ENCODE measurements around the gene SLC25A47. TPM values are rescaled to one million over a fixed set of nuclear protein-coding genes. Genes with fewer than 3 reads are reported as not detected.

The SLC25A47 gene
- total RNA-seq, 1 experiment from 2014 or later: not detected

DNA sequence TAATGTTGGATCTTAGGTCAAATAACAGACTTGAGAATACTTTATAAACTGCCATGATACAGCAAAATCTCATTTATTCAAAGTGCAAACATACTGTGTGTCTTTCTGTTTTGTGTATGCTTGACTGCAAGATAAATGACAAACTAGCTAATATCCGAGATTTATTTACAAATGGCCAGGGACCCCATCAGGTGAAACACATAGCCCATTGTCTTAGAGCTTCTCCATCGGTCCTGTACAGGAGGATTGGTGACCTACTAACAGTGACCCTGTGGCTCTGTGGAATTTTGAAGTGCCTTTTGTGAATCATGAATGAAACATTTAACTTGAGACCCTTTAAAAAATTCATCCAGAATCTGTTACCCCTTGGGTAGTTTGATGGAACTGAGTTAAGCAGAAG lies 44.0 kb upstream of the SLC25A47 start:
- intact Hi-C loops (cut with micrococcal nuclease): no loop called here
- H3K9me3 Mint-ChIP-seq (ENCODE audit: unreplicated experiment): no peaks in the 10 kb centered on the region
- no TSS peak for BruUV-seq (replicated peaks)
- no peak for DNase-seq (ENCODE audit: unreplicated experiment)
- peaks cover 39% of the 10 kb centered on the region for H3K36me3 Mint-ChIP-seq (ENCODE audit: insufficient read depth, unreplicated experiment)
- ChIA-PET POLR2A (interaction anchor here (0.7 to 0.9 kb wide), 3 partner anchors 22 to 99 kb away, joined by 3 read pairs; no protein-coding TSS in a partner anchor), CTCF (interaction anchor here (0.6 to 1.8 kb wide), 4 partner anchors 21 to 106 kb away, joined by 3 to 6 read pairs (median 4); no protein-coding TSS in a partner anchor)
- H3K4me3 Mint-ChIP-seq (ENCODE audit: unreplicated experiment): no peak overlapping the region
- peaks cover 29% of the 10 kb centered on the region for H3K4me1 Mint-ChIP-seq (ENCODE audit: insufficient read depth, unreplicated experiment)
- no peak overlapping the region for H3K27ac Mint-ChIP-seq (ENCODE audit: low read depth, unreplicated experiment)
- no peaks in the 10 kb centered on the region for H3K27me3 Mint-ChIP-seq (ENCODE audit: insufficient read depth, unreplicated experiment)
- TF ChIP-seq, protein P1, sequence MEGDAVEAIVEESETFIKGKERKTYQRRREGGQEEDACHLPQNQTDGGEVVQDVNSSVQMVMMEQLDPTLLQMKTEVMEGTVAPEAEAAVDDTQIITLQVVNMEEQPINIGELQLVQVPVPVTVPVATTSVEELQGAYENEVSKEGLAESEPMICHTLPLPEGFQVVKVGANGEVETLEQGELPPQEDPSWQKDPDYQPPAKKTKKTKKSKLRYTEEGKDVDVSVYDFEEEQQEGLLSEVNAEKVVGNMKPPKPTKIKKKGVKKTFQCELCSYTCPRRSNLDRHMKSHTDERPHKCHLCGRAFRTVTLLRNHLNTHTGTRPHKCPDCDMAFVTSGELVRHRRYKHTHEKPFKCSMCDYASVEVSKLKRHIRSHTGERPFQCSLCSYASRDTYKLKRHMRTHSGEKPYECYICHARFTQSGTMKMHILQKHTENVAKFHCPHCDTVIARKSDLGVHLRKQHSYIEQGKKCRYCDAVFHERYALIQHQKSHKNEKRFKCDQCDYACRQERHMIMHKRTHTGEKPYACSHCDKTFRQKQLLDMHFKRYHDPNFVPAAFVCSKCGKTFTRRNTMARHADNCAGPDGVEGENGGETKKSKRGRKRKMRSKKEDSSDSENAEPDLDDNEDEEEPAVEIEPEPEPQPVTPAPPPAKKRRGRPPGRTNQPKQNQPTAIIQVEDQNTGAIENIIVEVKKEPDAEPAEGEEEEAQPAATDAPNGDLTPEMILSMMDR (IDR thresholded peaks at IDR 0.05; ENCODE audit: unreplicated experiment): no peak

DNA sequence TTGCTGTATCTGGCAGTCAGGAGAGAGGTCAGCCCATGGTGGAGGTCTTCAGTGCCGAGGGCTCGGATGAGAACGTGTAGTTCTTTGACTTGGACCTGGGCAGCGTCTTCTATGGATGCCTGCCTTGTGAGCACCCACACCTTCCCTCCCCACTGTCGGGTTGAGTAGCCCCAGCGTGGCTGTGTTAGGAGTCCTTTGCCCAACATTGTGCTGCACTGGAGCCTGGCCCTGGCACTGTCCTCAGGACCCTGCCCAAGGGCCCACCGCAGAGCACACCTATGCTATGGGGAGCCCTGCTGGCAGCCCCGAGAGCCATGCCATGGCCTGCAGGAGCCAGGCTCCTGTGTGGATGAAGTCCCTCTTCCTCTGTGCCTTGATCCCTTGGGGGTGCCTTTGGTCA lies 43.6 kb upstream of the SLC25A47 start:
- Mint-ChIP-seq H3K27me3 (ENCODE audit: insufficient read depth, unreplicated experiment) (no peaks in the 10 kb centered on the region), H3K4me1 (ENCODE audit: insufficient read depth, unreplicated experiment) (peaks cover 25% of the 10 kb centered on the region), H3K4me3 (ENCODE audit: unreplicated experiment) (no peak overlapping the region), H3K27ac (ENCODE audit: low read depth, unreplicated experiment) (peak overlapping the region; percentile 57), H3K9me3 (ENCODE audit: unreplicated experiment) (no peaks in the 10 kb centered on the region), H3K36me3 (ENCODE audit: insufficient read depth, unreplicated experiment) (peaks cover 41% of the 10 kb centered on the region)
- ChIA-PET CTCF (interaction anchor here (0.9 to 1.8 kb wide), 3 partner anchors 22 to 98 kb away, joined by 3 to 6 read pairs (median 3); no protein-coding TSS in a partner anchor), POLR2A (interaction anchor here (0.7 kb wide), 1 partner anchor 22 kb away, joined by 3 read pairs; no protein-coding TSS in a partner anchor)
- TF ChIP-seq, protein P1 (IDR thresholded peaks at IDR 0.05; ENCODE audit: unreplicated experiment): no peak
- no peak for DNase-seq (ENCODE audit: unreplicated experiment)
- no TSS peak for BruUV-seq (replicated peaks)
- intact Hi-C loops (cut with micrococcal nuclease): no loop called here

DNA sequence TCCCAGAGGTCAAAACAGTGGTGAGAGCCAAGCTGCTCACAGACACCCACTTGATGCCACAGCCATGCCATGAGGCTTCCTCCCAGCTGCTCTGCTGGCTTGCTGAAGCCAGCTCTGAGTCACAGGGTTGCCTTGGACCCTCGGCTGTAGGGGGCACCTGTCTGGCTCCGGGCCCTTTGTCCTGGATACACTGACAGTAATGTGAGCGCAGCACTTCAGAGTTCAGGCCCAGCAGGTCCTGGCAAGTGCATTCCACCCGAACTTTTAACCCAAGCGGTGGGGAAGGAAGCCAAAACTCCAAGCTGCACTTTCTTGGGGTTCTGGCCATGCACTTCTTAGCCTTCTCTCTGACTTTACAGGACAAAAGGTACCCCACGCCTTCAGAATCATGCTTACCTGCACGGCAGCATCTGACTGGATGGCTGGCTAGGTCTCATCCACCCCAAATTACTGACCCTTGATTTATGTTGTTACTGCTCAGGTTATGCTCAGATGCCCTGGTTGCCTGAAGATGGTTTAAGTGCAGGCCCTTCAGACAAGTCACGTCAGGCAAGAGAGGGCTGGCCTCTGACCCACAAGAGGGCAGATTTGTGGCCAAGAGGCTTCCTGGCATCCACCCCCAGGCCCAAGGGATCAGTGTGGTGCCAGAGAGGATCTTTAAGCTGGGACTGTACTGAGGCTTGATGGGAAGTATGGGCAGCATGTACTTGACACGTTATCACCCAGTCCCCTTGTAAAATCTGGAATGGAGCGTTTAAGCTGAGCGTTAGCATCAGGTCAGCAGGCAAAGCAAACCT lies 41.7 kb upstream of the SLC25A47 start:
- Mint-ChIP-seq H3K27me3 (ENCODE audit: insufficient read depth, unreplicated experiment) (no peaks in the 10 kb centered on the region), H3K4me3 (ENCODE audit: unreplicated experiment) (no peak overlapping the region), H3K36me3 (ENCODE audit: insufficient read depth, unreplicated experiment) (peaks cover 47% of the 10 kb centered on the region), H3K4me1 (ENCODE audit: insufficient read depth, unreplicated experiment) (peaks cover 31% of the 10 kb centered on the region), H3K9me3 (ENCODE audit: unreplicated experiment) (no peaks in the 10 kb centered on the region), H3K27ac (ENCODE audit: low read depth, unreplicated experiment) (no peak overlapping the region)
- BruUV-seq (replicated peaks): no TSS peak
- TF ChIP-seq, protein P1 (IDR thresholded peaks at IDR 0.05; ENCODE audit: unreplicated experiment): no peak
- DNase-seq (ENCODE audit: unreplicated experiment): no peak
- ChIA-PET POLR2A (interaction anchor here (0.8 to 1.0 kb wide), 2 partner anchors 67 to 78 kb away, joined by 3 read pairs; no protein-coding TSS in a partner anchor), CTCF (interaction anchor here (1.7 to 2.1 kb wide), 2 partner anchors 9 to 96 kb away, joined by 6 to 14 read pairs; no protein-coding TSS in a partner anchor)
- intact Hi-C loops (cut with micrococcal nuclease): no loop called here

DNA sequence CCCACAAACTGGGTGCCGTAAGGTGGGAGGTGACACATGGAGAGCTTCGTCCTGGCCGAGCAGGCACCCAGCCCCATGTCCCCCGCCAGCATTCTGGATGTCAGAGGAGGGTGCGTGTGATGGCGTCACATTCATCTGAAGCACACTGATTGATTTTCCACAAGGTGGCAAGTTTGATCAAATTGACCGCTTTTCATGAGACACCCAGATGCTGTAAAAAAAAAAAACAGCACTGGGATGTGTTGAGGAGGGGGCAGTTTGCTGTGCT lies 41.1 kb upstream of the SLC25A47 start:
- no peak for DNase-seq (ENCODE audit: unreplicated experiment)
- Mint-ChIP-seq H3K27me3 (ENCODE audit: insufficient read depth, unreplicated experiment) (no peaks in the 10 kb centered on the region), H3K27ac (ENCODE audit: low read depth, unreplicated experiment) (peak overlapping the region; percentile 63), H3K9me3 (ENCODE audit: unreplicated experiment) (no peaks in the 10 kb centered on the region), H3K36me3 (ENCODE audit: insufficient read depth, unreplicated experiment) (peaks cover 50% of the 10 kb centered on the region), H3K4me3 (ENCODE audit: unreplicated experiment) (no peak overlapping the region), H3K4me1 (ENCODE audit: insufficient read depth, unreplicated experiment) (peaks cover 31% of the 10 kb centered on the region)
- ChIA-PET POLR2A (interaction anchor here (1.0 to 2.5 kb wide), 4 partner anchors 10 to 96 kb away, joined by 3 to 8 read pairs (median 5); no protein-coding TSS in a partner anchor), CTCF (interaction anchor here (1.1 to 2.1 kb wide), 3 partner anchors 10 to 95 kb away, joined by 3 to 14 read pairs (median 6); no protein-coding TSS in a partner anchor)
- TF ChIP-seq, protein P1 (IDR thresholded peaks at IDR 0.05; ENCODE audit: unreplicated experiment): no peak
- intact Hi-C loops (cut with micrococcal nuclease): no loop called here
- BruUV-seq (replicated peaks): no TSS peak

Measured in MCF 10A (cell line).